ENCODE data around the gene ISM1.

ISM1 gene

GRCh38 chr20:13292201-13292885 lies 71.3 kb downstream of the ISM1 start:
- TF ChIP-seq CTCF (IDR thresholded peaks at IDR 0.05; ENCODE audit: low read depth, low read length): no peak
- no peak overlapping the region for H3K4me3 ChIP-seq (ENCODE audit: low read depth, low read length)

GRCh38 chr20:13294522-13294921 lies 73.4 kb downstream of the ISM1 start:
- no peak for TF ChIP-seq CTCF (IDR thresholded peaks at IDR 0.05; ENCODE audit: low read depth, low read length)
- H3K4me3 ChIP-seq (ENCODE audit: low read depth, low read length): no peak overlapping the region

GRCh38 chr20:13295637-13296036 lies 74.6 kb downstream of the ISM1 start:
- H3K4me3 ChIP-seq (ENCODE audit: low read depth, low read length): no peak overlapping the region
- no peak for TF ChIP-seq CTCF (IDR thresholded peaks at IDR 0.05; ENCODE audit: low read depth, low read length)

GRCh38 chr20:13296070-13296469 lies 75.0 kb downstream of the ISM1 start:
- no peak for TF ChIP-seq CTCF (IDR thresholded peaks at IDR 0.05; ENCODE audit: low read depth, low read length)

GRCh38 chr20:13297147-13297899 lies 76.2 kb downstream of the ISM1 start:
- no peak overlapping the region for H3K4me3 ChIP-seq (ENCODE audit: low read depth, low read length)
- no peak for TF ChIP-seq CTCF (IDR thresholded peaks at IDR 0.05; ENCODE audit: low read depth, low read length)

More at GRCh38 chr20:13296070-13296469, 75.0 kb downstream of the ISM1 start:
- H3K4me3 ChIP-seq (ENCODE audit: low read depth, low read length): no peak overlapping the region

GRCh38 chr20:13298692-13299373 lies 77.8 kb downstream of the ISM1 start:
- no peak for TF ChIP-seq CTCF (IDR thresholded peaks at IDR 0.05; ENCODE audit: low read depth, low read length)
- H3K4me3 ChIP-seq (ENCODE audit: low read depth, low read length): no peak overlapping the region

- H3K4me3 ChIP-seq (ENCODE audit: low read depth, low read length): no peak overlapping the region
- TF ChIP-seq CTCF (IDR thresholded peaks at IDR 0.05; ENCODE audit: low read depth, low read length): no peak
Measured at GRCh38 chr20:13299401-13299800, 78.3 kb downstream of the ISM1 start.

Data from WI38 (cell line).